GM12878 (cell line): ENCODE data around the gene ANGPTL4.

Experiments used
- BHLHE40 ChIP-seq, 2 experiments: fragments of 450-650 bp in 1 of 2; IDR thresholded peaks; 2 replicates each; pipeline ENCODE4 v1.6.1; 2011 to 2017; ENCODE audit warnings: low read depth in 2 of 2, borderline replicate concordance in 1 of 2, improper control_type of control experiment in 1 of 2, low read length in 1 of 2, mild to moderate bottlenecking in 1 of 2
- BMI1 ChIP-seq: fragments of 450-650 bp; IDR thresholded peaks from 2 replicates; pipeline ENCODE4 v1.6.1; 2016; ENCODE audit warnings: mild to moderate bottlenecking, moderate library complexity, borderline replicate concordance
- CREB1 ChIP-seq: IDR thresholded peaks from 2 replicates; pipeline ENCODE4 v1.6.1; 2012; ENCODE audit warnings: low read depth, mild to moderate bottlenecking, inconsistent platforms
- CTCF ChIP-seq, 3 experiments: IDR thresholded peaks in 2 of 3; conservative IDR thresholded peaks in 1 of 3; 2 replicates each; pipeline ENCODE4 v1.5.1; 2011; ENCODE audit warnings: low read depth in 3 of 3, low read length in 3 of 3, mild to moderate bottlenecking in 3 of 3, control low read depth in 2 of 3, moderate library complexity in 2 of 3, inconsistent platforms in 1 of 3, mixed read lengths in 1 of 3; ENCODE audit not compliant: control insufficient read depth in 2 of 3, insufficient read depth in 1 of 3; ENCODE audit errors: extremely low read depth in 1 of 3
- DPF2 ChIP-seq: fragments of 450-650 bp; IDR thresholded peaks from 2 replicates; pipeline ENCODE4 v1.6.1; 2017; ENCODE audit warnings: mild to moderate bottlenecking
- ESRRA ChIP-seq: IDR thresholded peaks from 2 replicates; pipeline ENCODE4 v1.6.1; 2012; ENCODE audit warnings: mild to moderate bottlenecking, low read length, improper control_type of control experiment
- FOXK2 ChIP-seq: fragments of 450-650 bp; IDR thresholded peaks from 2 replicates; pipeline ENCODE4 v1.6.1; 2017; ENCODE audit warnings: mild to moderate bottlenecking, moderate library complexity
- IRF3 ChIP-seq: fragments of 450-650 bp; IDR thresholded peaks from 2 replicates; pipeline ENCODE4 v1.6.1; 2014; ENCODE audit warnings: mild to moderate bottlenecking
- SMARCA5 ChIP-seq: fragments of 450-650 bp; IDR thresholded peaks from 2 replicates; pipeline ENCODE4 v1.6.1; 2017; ENCODE audit warnings: mild to moderate bottlenecking
- SMC3 ChIP-seq: IDR thresholded peaks from 2 replicates; pipeline ENCODE4 v1.6.1; 2011; ENCODE audit warnings: low read length, improper control_type of control experiment, borderline replicate concordance
- USF2 ChIP-seq: IDR thresholded peaks from 2 replicates; pipeline ENCODE4 v1.6.1; 2011; ENCODE audit warnings: low read depth, low read length, improper control_type of control experiment, borderline replicate concordance
- ZNF207 ChIP-seq: fragments of 450-650 bp; IDR thresholded peaks from 2 replicates; pipeline ENCODE4 v1.6.1; 2014; ENCODE audit warnings: antibody characterized with exemption, mild to moderate bottlenecking, borderline replicate concordance
- ZNF687 ChIP-seq: fragments of 450-650 bp; IDR thresholded peaks from 2 replicates; pipeline ENCODE4 v1.6.1; 2017; ENCODE audit warnings: mild to moderate bottlenecking, moderate library complexity

GRCh38 chr19:8388612-8388958, 24.6 kb downstream of the ANGPTL4 start:
- TF ChIP-seq CTCF (IDR thresholded peaks at IDR 0.05 in 2 of 3, conservative IDR thresholded peaks at IDR 0.05 in 1 of 3; ENCODE audit: control insufficient read depth in 2 of 3, extremely low read depth in 1 of 3, insufficient read depth in 1 of 3, low read depth in 3 of 3, low read length in 3 of 3) (no peak), ZNF207 (no peak), DPF2 (no peak), SMC3 (no peak), CREB1 (no peak), BMI1 (no peak), SMARCA5 (no peak), USF2 (no peak), ESRRA (no peak), ZNF687 (no peak), IRF3 (no peak), FOXK2 (no peak), BHLHE40 (IDR thresholded peaks at IDR 0.05; ENCODE audit: borderline replicate concordance in 1 of 2, low read depth in 2 of 2, low read length in 1 of 2) (no peak)
